Transverse colon (tissue), 3 donors: ENCODE measurements around the gene JARID2.

Experiments
- EP300 ChIP-seq: sonication (generic); formaldehyde crosslinking; IDR thresholded peaks from one replicate; pipeline ENCODE4 v1.6.1; 2017; ENCODE audit warnings: antibody characterized with exemption, low read depth
- TF ChIP-seq, protein P1 (sequence below), 5 experiments: fragments of 200-600 bp in 3 of 5; fragments of 450-650 bp in 2 of 5; sonication (generic) in 3 of 5; IDR thresholded peaks; 1 replicate in 2 of 5; 2 replicates in 3 of 5; pipeline ENCODE4 v1.5.1; 2016 to 2017; ENCODE audit warnings: antibody characterized with exemption in 5 of 5, inconsistent platforms in 3 of 5, mild to moderate bottlenecking in 2 of 5, moderate library complexity in 1 of 5

DNA sequence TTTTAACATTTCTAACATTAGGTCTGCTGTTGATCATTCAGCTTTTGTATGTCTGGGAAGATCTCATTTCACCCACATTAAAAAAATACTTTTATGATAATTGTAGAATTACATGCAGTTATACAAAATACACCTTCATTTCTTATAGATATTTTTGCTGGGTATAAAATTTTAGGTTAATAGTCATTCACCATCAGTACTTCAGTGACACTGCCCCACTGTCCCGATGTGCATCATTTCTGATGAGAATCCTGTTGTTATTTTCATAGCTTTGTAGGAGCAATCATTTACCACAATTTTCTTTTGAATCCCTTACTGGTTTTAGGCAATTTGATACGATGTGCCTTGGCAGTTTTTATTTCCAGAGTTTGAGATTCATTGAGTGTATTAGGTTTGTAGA, 173.6 kb downstream of the JARID2 start:
- TF ChIP-seq, protein P1, sequence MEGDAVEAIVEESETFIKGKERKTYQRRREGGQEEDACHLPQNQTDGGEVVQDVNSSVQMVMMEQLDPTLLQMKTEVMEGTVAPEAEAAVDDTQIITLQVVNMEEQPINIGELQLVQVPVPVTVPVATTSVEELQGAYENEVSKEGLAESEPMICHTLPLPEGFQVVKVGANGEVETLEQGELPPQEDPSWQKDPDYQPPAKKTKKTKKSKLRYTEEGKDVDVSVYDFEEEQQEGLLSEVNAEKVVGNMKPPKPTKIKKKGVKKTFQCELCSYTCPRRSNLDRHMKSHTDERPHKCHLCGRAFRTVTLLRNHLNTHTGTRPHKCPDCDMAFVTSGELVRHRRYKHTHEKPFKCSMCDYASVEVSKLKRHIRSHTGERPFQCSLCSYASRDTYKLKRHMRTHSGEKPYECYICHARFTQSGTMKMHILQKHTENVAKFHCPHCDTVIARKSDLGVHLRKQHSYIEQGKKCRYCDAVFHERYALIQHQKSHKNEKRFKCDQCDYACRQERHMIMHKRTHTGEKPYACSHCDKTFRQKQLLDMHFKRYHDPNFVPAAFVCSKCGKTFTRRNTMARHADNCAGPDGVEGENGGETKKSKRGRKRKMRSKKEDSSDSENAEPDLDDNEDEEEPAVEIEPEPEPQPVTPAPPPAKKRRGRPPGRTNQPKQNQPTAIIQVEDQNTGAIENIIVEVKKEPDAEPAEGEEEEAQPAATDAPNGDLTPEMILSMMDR (IDR thresholded peaks at IDR 0.05): no peak
- TF ChIP-seq EP300: no peak
